ENCODE data around the gene NINL. TPM values are rescaled to one million over a fixed set of nuclear protein-coding genes. Genes with fewer than 3 reads are reported as not detected.

The NINL gene
- polyA plus RNA-seq, 1 donor (not counting 4 experiments of a cell fraction or from before 2014, with no cell fraction given) = 0.79 TPM

- no peak for FAIRE-seq
- Histone ChIP-seq H3K4me1 (ENCODE audit: control insufficient read depth, extremely low read depth, insufficient read depth, low read length) (no peaks in the 10 kb centered on the region), H4K20me1 (ENCODE audit: control insufficient read depth, extremely low read depth, insufficient read depth, low read length) (no peaks in the 10 kb centered on the region), H3K79me2 (ENCODE audit: control insufficient read depth, insufficient read depth, low read length) (no peaks in the 10 kb centered on the region), H3K27ac (ENCODE audit: control insufficient read depth, insufficient read depth, low read length) (no peak overlapping the region), H3K4me3 (ENCODE audit: control insufficient read depth in 2 of 3, extremely low read depth in 1 of 3, insufficient read depth in 2 of 3, low read depth in 1 of 3, low read length in 3 of 3) (no peak overlapping the region), H3K36me3 (ENCODE audit: control insufficient read depth in 2 of 2, extremely low read depth in 1 of 2, insufficient read depth in 2 of 2, low read length in 2 of 2) (no peaks in the 10 kb centered on the region), H3K9me3 (ENCODE audit: control insufficient read depth, low read depth, low read length) (no peaks in the 10 kb centered on the region), H3K9ac (ENCODE audit: control insufficient read depth, extremely low read depth, insufficient read depth, low read length) (no peak overlapping the region), H2AFZ (ENCODE audit: control insufficient read depth, low read length) (no peak overlapping the region), H3K27me3 (ENCODE audit: control insufficient read depth, extremely low read depth, insufficient read depth, low read length) (no peaks in the 10 kb centered on the region), H3K9me1 (ENCODE audit: control insufficient read depth, extremely low read depth, insufficient read depth, low read length) (no peaks in the 10 kb centered on the region), H3K4me2 (ENCODE audit: control insufficient read depth, extremely low read depth, insufficient read depth, low read depth, low read length) (no peak overlapping the region)
- TF ChIP-seq, protein P1, sequence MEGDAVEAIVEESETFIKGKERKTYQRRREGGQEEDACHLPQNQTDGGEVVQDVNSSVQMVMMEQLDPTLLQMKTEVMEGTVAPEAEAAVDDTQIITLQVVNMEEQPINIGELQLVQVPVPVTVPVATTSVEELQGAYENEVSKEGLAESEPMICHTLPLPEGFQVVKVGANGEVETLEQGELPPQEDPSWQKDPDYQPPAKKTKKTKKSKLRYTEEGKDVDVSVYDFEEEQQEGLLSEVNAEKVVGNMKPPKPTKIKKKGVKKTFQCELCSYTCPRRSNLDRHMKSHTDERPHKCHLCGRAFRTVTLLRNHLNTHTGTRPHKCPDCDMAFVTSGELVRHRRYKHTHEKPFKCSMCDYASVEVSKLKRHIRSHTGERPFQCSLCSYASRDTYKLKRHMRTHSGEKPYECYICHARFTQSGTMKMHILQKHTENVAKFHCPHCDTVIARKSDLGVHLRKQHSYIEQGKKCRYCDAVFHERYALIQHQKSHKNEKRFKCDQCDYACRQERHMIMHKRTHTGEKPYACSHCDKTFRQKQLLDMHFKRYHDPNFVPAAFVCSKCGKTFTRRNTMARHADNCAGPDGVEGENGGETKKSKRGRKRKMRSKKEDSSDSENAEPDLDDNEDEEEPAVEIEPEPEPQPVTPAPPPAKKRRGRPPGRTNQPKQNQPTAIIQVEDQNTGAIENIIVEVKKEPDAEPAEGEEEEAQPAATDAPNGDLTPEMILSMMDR (optimal IDR thresholded peaks at IDR 0.05 in 1 of 3, IDR thresholded peaks at IDR 0.05 in 1 of 3, conservative IDR thresholded peaks at IDR 0.05 in 1 of 3; ENCODE audit: extremely low read depth in 1 of 3, insufficient read depth in 2 of 3, low read length in 3 of 3) = no peak
- TF ChIP-seq EZH2 (IDR thresholded peaks at IDR 0.05; ENCODE audit: low read length) = no peak
- DNase-seq (ENCODE audit: low read depth, low spot score) = no peak
- dilution Hi-C loops (cut with MboI; ENCODE audit: extremely low pct_ligation_motif_present, low sequenced_read_pairs) = no loop called here
These were observed 114.3 kb downstream of the NINL start for GRCh38 chr20:25471020-25471419.

- no peaks in the 10 kb centered on the region for H3K36me3 ChIP-seq (ENCODE audit: control insufficient read depth in 2 of 2, extremely low read depth in 1 of 2, insufficient read depth in 2 of 2, low read length in 2 of 2)
- no peaks in the 10 kb centered on the region for H3K9me3 ChIP-seq (ENCODE audit: control insufficient read depth, low read depth, low read length)
- peak; percentile 68 for FAIRE-seq
These were observed 115.3 kb downstream of the NINL start for GRCh38 chr20:25470045-25470444.

More at GRCh38 chr20:25470045-25470444, 115.3 kb downstream of the NINL start:
- no peak overlapping the region for H3K4me3 ChIP-seq (ENCODE audit: control insufficient read depth in 2 of 3, extremely low read depth in 1 of 3, insufficient read depth in 2 of 3, low read depth in 1 of 3, low read length in 3 of 3)
- no peaks in the 10 kb centered on the region for H3K4me1 ChIP-seq (ENCODE audit: control insufficient read depth, extremely low read depth, insufficient read depth, low read length)
- no peak overlapping the region for H2AFZ ChIP-seq (ENCODE audit: control insufficient read depth, low read length)
- dilution Hi-C loops (cut with MboI; ENCODE audit: extremely low pct_ligation_motif_present, low sequenced_read_pairs) = no loop called here
- no peak overlapping the region for H3K4me2 ChIP-seq (ENCODE audit: control insufficient read depth, extremely low read depth, insufficient read depth, low read depth, low read length)
- no peak overlapping the region for H3K27ac ChIP-seq (ENCODE audit: control insufficient read depth, insufficient read depth, low read length)
- DNase-seq (ENCODE audit: low read depth, low spot score) = no peak
- no peaks in the 10 kb centered on the region for H3K27me3 ChIP-seq (ENCODE audit: control insufficient read depth, extremely low read depth, insufficient read depth, low read length)
- H3K79me2 ChIP-seq (ENCODE audit: control insufficient read depth, insufficient read depth, low read length) = no peaks in the 10 kb centered on the region
- no peaks in the 10 kb centered on the region for H3K9me1 ChIP-seq (ENCODE audit: control insufficient read depth, extremely low read depth, insufficient read depth, low read length)
- no peak overlapping the region for H3K9ac ChIP-seq (ENCODE audit: control insufficient read depth, extremely low read depth, insufficient read depth, low read length)
- H4K20me1 ChIP-seq (ENCODE audit: control insufficient read depth, extremely low read depth, insufficient read depth, low read length) = no peaks in the 10 kb centered on the region
- TF ChIP-seq EZH2 (IDR thresholded peaks at IDR 0.05; ENCODE audit: low read length) = no peak
- TF ChIP-seq, protein P1 (optimal IDR thresholded peaks at IDR 0.05 in 1 of 3, IDR thresholded peaks at IDR 0.05 in 1 of 3, conservative IDR thresholded peaks at IDR 0.05 in 1 of 3; ENCODE audit: extremely low read depth in 1 of 3, insufficient read depth in 2 of 3, low read length in 3 of 3) = peak; percentile 71 to 96 (median 86)
